Cardiac septum (tissue), 1 donor: ENCODE data around the gene CHIC2. TPM values are rescaled to one million over a fixed set of nuclear protein-coding genes. Genes with fewer than 3 reads are reported as not detected.

ENCODE experiments used
- DNase-seq: peaks from one replicate; pipeline ENCODE4 v3.0.0-alpha.2; 2020; ENCODE audit warnings: low spot score
- intact Hi-C: fragments of 100-400 bp; cut with DNase I; formaldehyde crosslinking; loops from one replicate; pipeline ENCODE4 v1.14.0; 2022
- total RNA-seq: library from RNA; stranded (reverse); fragmentation: NEBNext Ultra II Directional; extraction: Animal tissue kit (Norgen Biotek cat#: 25700); gene quantifications from one replicate; pipeline ENCODE4 v1.2.1, GENCODE V29; 2021
- donor health status: DM: no; HTN: no; CAD: no.

CHIC2 gene
- total RNA-seq, 1 donor from 2014 or later = 12.4 TPM

GRCh38 chr4:54095110-54095825 is 30.9 kb upstream of the CHIC2 start:
- intact Hi-C loops = no loop called here
- DNase-seq = no peak

GRCh38 chr4:54094451-54094850 is 30.0 kb upstream of the CHIC2 start:
- intact Hi-C loops = no loop called here
- no peak for DNase-seq

GRCh38 chr4:54093324-54094240 is 29.2 kb upstream of the CHIC2 start:
- intact Hi-C loops = no loop called here
- DNase-seq = no peak

- intact Hi-C loops = no loop called here
- DNase-seq = no peak
Observed at GRCh38 chr4:54092405-54093323, 28.3 kb upstream of the CHIC2 start.

- peak; percentile 91 for DNase-seq
- intact Hi-C loops = no loop called here
Observed at GRCh38 chr4:54091637-54092404, 27.4 kb upstream of the CHIC2 start.

- DNase-seq = no peak
- intact Hi-C loops = no loop called here
Observed at GRCh38 chr4:54090804-54091623, 26.6 kb upstream of the CHIC2 start.

GRCh38 chr4:54090404-54090803 is 26.0 kb upstream of the CHIC2 start:
- DNase-seq = no peak
- intact Hi-C loops = no loop called here

GRCh38 chr4:54089875-54090274 is 25.5 kb upstream of the CHIC2 start:
- intact Hi-C loops = no loop called here
- DNase-seq = no peak

- no peak for DNase-seq
- intact Hi-C loops = no loop called here
Observed at GRCh38 chr4:54085284-54085683, 20.9 kb upstream of the CHIC2 start.

- DNase-seq = no peak
- intact Hi-C loops = loop anchor here (2.0 kb wide), 1 partner anchor 17 kb away; the partner anchor contains the start of gene CHIC2
Observed at GRCh38 chr4:54082168-54082567, 17.8 kb upstream of the CHIC2 start.

- intact Hi-C loops = no loop called here
- DNase-seq = no peak
Observed at GRCh38 chr4:54077812-54078211, 13.4 kb upstream of the CHIC2 start.

GRCh38 chr4:54076673-54077072 is 12.3 kb upstream of the CHIC2 start:
- no peak for DNase-seq
- intact Hi-C loops = no loop called here

GRCh38 chr4:54074381-54074780 is 10.0 kb upstream of the CHIC2 start:
- intact Hi-C loops = no loop called here
- DNase-seq = no peak

GRCh38 chr4:54073271-54073880 is 9.0 kb upstream of the CHIC2 start:
- DNase-seq = no peak
- intact Hi-C loops = no loop called here

- no peak for DNase-seq
- intact Hi-C loops = loop anchor here (5.0 to 10.0 kb wide), 2 partner anchors 150 to 362 kb away; no protein-coding TSS in a partner anchor
Observed at GRCh38 chr4:54067166-54067565, 2.8 kb upstream of the CHIC2 start.

- intact Hi-C loops = loop anchor here (5.0 to 10.0 kb wide), 2 partner anchors 151 to 362 kb away; no protein-coding TSS in a partner anchor
- DNase-seq = no peak
Observed at GRCh38 chr4:54066718-54067129, 2.3 kb upstream of the CHIC2 start.

GRCh38 chr4:54066088-54066415 is 1.6 kb upstream of the CHIC2 start:
- intact Hi-C loops = loop anchor here (5.0 to 10.0 kb wide), 2 partner anchors 151 to 361 kb away; no protein-coding TSS in a partner anchor
- DNase-seq = no peak
